H1 (cell line): Measurements from ENCODE around the gene UBE2K. TPM values are rescaled to one million over a fixed set of nuclear protein-coding genes. Genes with fewer than 3 reads are reported as not detected.

Experiments
- CTCF ChIA-PET: fragments of 300-600 bp; sonication (Branson Sonifier 250); formaldehyde crosslinking; loops from one replicate; lab custom pipeline; 2021; ENCODE audit not compliant: partially characterized antibody; lab: Charles Lee
- POLR2A ChIA-PET: fragments of 300-600 bp; sonication (Branson Sonifier 250); formaldehyde crosslinking; loops from one replicate; lab custom pipeline; 2021; ENCODE audit warnings: inconsistent platforms; ENCODE audit not compliant: partially characterized antibody; lab: Charles Lee
- DNase-seq, 2 experiments: peaks; one replicate each; pipeline versions ENCODE4 v3.0.0 to v3.0.0-alpha.2; 2010 to 2022; ENCODE audit warnings: low spot score in 2 of 2, low read depth in 1 of 2, mixed read lengths in 1 of 2
- FAIRE-seq: peaks from 2 replicates; lab custom pipeline; 2011; peaks lifted over from hg19 to GRCh38; lab: Jason Lieb, UNC
- H2AFZ ChIP-seq: 2 replicates; pipeline ENCODE4 v1.8.1; 2012; ENCODE audit warnings: low read length, inconsistent platforms
- H2AK5ac ChIP-seq: 2 replicates; pipeline ENCODE4 v1.6.1; 2013; ENCODE audit warnings: low read depth, low read length
- H2BK120ac ChIP-seq: replicated peaks from 2 replicates; pipeline ENCODE3; 2013; ENCODE audit warnings: low read depth, low read length, inconsistent platforms
- H2BK12ac ChIP-seq: 2 replicates; pipeline ENCODE4 v1.6.1; 2013; ENCODE audit warnings: low read depth, low read length
- H2BK15ac ChIP-seq: 2 replicates; pipeline ENCODE4 v1.6.1; 2013; ENCODE audit warnings: low read length
- H2BK20ac ChIP-seq: 2 replicates; pipeline ENCODE4 v1.6.1; 2013; ENCODE audit warnings: low read length
- H2BK5ac ChIP-seq: 2 replicates; pipeline ENCODE4 v1.6.1; 2013; ENCODE audit warnings: low read depth, low read length
- H3K14ac ChIP-seq: 2 replicates; pipeline ENCODE4 v1.6.1; 2013; ENCODE audit warnings: inconsistent platforms; ENCODE audit not compliant: insufficient read length
- H3K18ac ChIP-seq: 2 replicates; pipeline ENCODE4 v1.6.1; 2013; ENCODE audit warnings: low read length; ENCODE audit errors: extremely low read depth
- H3K23ac ChIP-seq: 2 replicates; pipeline ENCODE4 v1.6.1; 2013; ENCODE audit warnings: inconsistent platforms; ENCODE audit not compliant: insufficient read length
- H3K23me2 ChIP-seq: 2 replicates; pipeline ENCODE4 v1.6.1; 2013; ENCODE audit warnings: low read depth, low read length
- H3K27ac ChIP-seq: 2 replicates; pipeline ENCODE4 v1.6.1; 2011; ENCODE audit warnings: low read depth, low read length, inconsistent platforms
- H3K27me3 ChIP-seq, 4 experiments: replicated peaks in 1 of 4; 1 replicate in 1 of 4; 2 replicates in 3 of 4; pipeline versions ENCODE4 v1.6.1 to v1.8.1; 2011 to 2013; ENCODE audit warnings: low read length in 3 of 4, mild to moderate bottlenecking in 3 of 4, inconsistent platforms in 2 of 4, mixed read lengths in 2 of 4, moderate library complexity in 1 of 4; ENCODE audit not compliant: control insufficient read depth in 3 of 4, insufficient read depth in 3 of 4; ENCODE audit errors: extremely low read depth in 1 of 4
- H3K36me3 ChIP-seq, 4 experiments: 2 replicates each; pipeline versions ENCODE4 v1.6.1 to v1.8.1; 2011 to 2013; ENCODE audit warnings: mild to moderate bottlenecking in 4 of 4, low read length in 3 of 4, moderate library complexity in 2 of 4, control low read depth in 1 of 4, inconsistent platforms in 1 of 4; ENCODE audit not compliant: insufficient read depth in 4 of 4, control insufficient read depth in 2 of 4
- H3K4ac ChIP-seq: replicated peaks from 2 replicates; pipeline ENCODE3; 2013; ENCODE audit warnings: low read length, low read depth, mixed read lengths, inconsistent platforms; ENCODE audit not compliant: insufficient read length
- H3K4me1 ChIP-seq, 4 experiments: replicated peaks in 1 of 4; 1 replicate in 1 of 4; 2 replicates in 3 of 4; pipeline versions ENCODE4 v1.6.1 to v1.8.1; 2011 to 2013; ENCODE audit warnings: low read length in 3 of 4, inconsistent platforms in 2 of 4, mixed read lengths in 1 of 4; ENCODE audit not compliant: insufficient read depth in 4 of 4, control insufficient read depth in 3 of 4
- H3K4me2 ChIP-seq, 2 experiments: 2 replicates each; pipeline versions ENCODE4 v1.6.1 to v1.8.1; 2011 to 2013; ENCODE audit warnings: low read depth in 2 of 2, low read length in 2 of 2, control low read depth in 1 of 2, inconsistent platforms in 1 of 2, mild to moderate bottlenecking in 1 of 2; ENCODE audit not compliant: insufficient read depth in 1 of 2
- H3K4me3 ChIP-seq, 4 experiments: fragments of 200-600, 300-600 bp in 1 of 4; sonication (generic), shearing (Covaris generic), sonication (Bioruptor Twin) in 1 of 4; 2 replicates each; pipeline versions ENCODE4 v1.5.1 to v1.8.1; 2011 to 2016; ENCODE audit warnings: low read length in 4 of 4, low read depth in 3 of 4, control low read depth in 2 of 4, inconsistent platforms in 2 of 4, mild to moderate bottlenecking in 2 of 4, mixed read lengths in 1 of 4, moderate library complexity in 1 of 4; ENCODE audit not compliant: insufficient read depth in 2 of 4; ENCODE audit errors: extremely low read depth in 1 of 4
- H3K56ac ChIP-seq: replicated peaks from 2 replicates; pipeline ENCODE3; 2013; ENCODE audit warnings: low read depth, mild to moderate bottlenecking, mixed read lengths, low read length, inconsistent platforms; ENCODE audit not compliant: insufficient read length
- H3K79me1 ChIP-seq: 2 replicates; pipeline ENCODE4 v1.6.1; 2013; ENCODE audit warnings: low read depth, low read length, control low read depth
- H3K79me2 ChIP-seq, 2 experiments: 2 replicates each; pipeline versions ENCODE4 v1.6.1 to v1.8.1; 2012 to 2013; ENCODE audit warnings: low read length in 2 of 2, mild to moderate bottlenecking in 2 of 2, inconsistent platforms in 1 of 2; ENCODE audit not compliant: insufficient read depth in 2 of 2, control insufficient read depth in 1 of 2
- H3K9ac ChIP-seq, 4 experiments: replicated peaks in 1 of 4; 1 replicate in 1 of 4; 2 replicates in 3 of 4; pipeline versions ENCODE4 v1.6.1 to v1.8.1; 2011 to 2013; ENCODE audit warnings: low read depth in 3 of 4, low read length in 3 of 4, control low read depth in 2 of 4, mild to moderate bottlenecking in 2 of 4, moderate library complexity in 2 of 4, inconsistent platforms in 1 of 4; ENCODE audit errors: extremely low read depth in 1 of 4
- H3K9me3 ChIP-seq, 2 experiments: 2 replicates each; pipeline versions ENCODE4 v1.6.1 to v1.8.1; 2012 to 2013; ENCODE audit warnings: mild to moderate bottlenecking in 2 of 2, moderate library complexity in 2 of 2, control low read depth in 1 of 2, inconsistent platforms in 1 of 2, low read depth in 1 of 2, low read length in 1 of 2, mixed read lengths in 1 of 2; ENCODE audit not compliant: insufficient read depth in 2 of 2
- H4K20me1 ChIP-seq, 2 experiments: replicated peaks in 1 of 2; 2 replicates each; pipeline versions ENCODE3 to v1.8.1; 2011 to 2013; ENCODE audit warnings: inconsistent platforms in 2 of 2, low read length in 2 of 2, mild to moderate bottlenecking in 1 of 2; ENCODE audit not compliant: insufficient read depth in 2 of 2, control insufficient read depth in 1 of 2
- H4K5ac ChIP-seq: 2 replicates; pipeline ENCODE4 v1.6.1; 2013; ENCODE audit warnings: low read length, low read depth, mixed read lengths, inconsistent platforms; ENCODE audit not compliant: insufficient read length
- H4K8ac ChIP-seq: 2 replicates; pipeline ENCODE4 v1.8.0; 2013; ENCODE audit warnings: mild to moderate bottlenecking, moderate library complexity, low read length, inconsistent platforms; ENCODE audit not compliant: insufficient read depth; ENCODE audit errors: extremely low read depth
- H4K91ac ChIP-seq: replicated peaks from 2 replicates; pipeline ENCODE3; 2013; ENCODE audit warnings: low read length, mixed read lengths, inconsistent platforms; ENCODE audit not compliant: insufficient read length
- SAP30 ChIP-seq: fragments of 300-600 bp; sonication (generic); IDR thresholded peaks from 2 replicates; pipeline ENCODE4 v1.7.1; 2012; ENCODE audit warnings: low read length, moderate library complexity, mild to moderate bottlenecking, inconsistent platforms; ENCODE audit not compliant: insufficient read depth, insufficient replicate concordance
- TBP ChIP-seq: IDR thresholded peaks from 2 replicates; pipeline ENCODE4 v1.6.1; 2011; ENCODE audit warnings: low read depth, low read length, improper control_type of control experiment
- WGBS, 2 experiments: shearing (Covaris generic) in 1 of 2; methylation state at CpG; one replicate each; pipeline versions ENCODE4 v1.1.6 to v1.1.7; 2013 to 2015; ENCODE audit warnings: low lambda C conversion rate in 2 of 2, mixed read lengths in 2 of 2, inconsistent platforms in 1 of 2, low coverage in 1 of 2, missing lambda C conversion rate in 1 of 2; ENCODE audit not compliant: insufficient replicate concordance in 2 of 2, insufficient coverage in 1 of 2, insufficient read length in 1 of 2; ENCODE audit errors: extremely low coverage in 1 of 2, missing lambda C conversion rate in 1 of 2; 5-methylcytosine and 5-hydroxymethylcytosine counted together
- polyA plus RNA-seq, 7 experiments: library from polyadenylated mRNA; depleted of rRNA in 3 of 7; stranded (reverse) in 5 of 7; unstranded in 2 of 7; fragments of >200 nt in 5 of 7; fragments of 200-250 nt in 2 of 7; gene quantifications; 1 replicate in 5 of 7; 2 replicates in 1 of 7; 4 replicates in 1 of 7; pipeline versions ENCODE4 v1.2.1 to v1.2.3, GENCODE V29; 2011 to 2013; ENCODE audit warnings: missing spikeins in 2 of 7, mixed read lengths in 2 of 7
- total RNA-seq: library from RNA; stranded (reverse); fragmentation: NEBNext Ultra II Directional; extraction: Animal tissue kit (Norgen Biotek cat#: 25700); gene quantifications from 2 replicates; pipeline ENCODE4 v1.2.1, GENCODE V29; 2021

UBE2K gene
- total and polyA plus RNA-seq, 2 of the 8 experiments (the other 6 are each of a cell fraction or from before 2014, with no cell fraction given): 53.6 to 174 TPM

DNA sequence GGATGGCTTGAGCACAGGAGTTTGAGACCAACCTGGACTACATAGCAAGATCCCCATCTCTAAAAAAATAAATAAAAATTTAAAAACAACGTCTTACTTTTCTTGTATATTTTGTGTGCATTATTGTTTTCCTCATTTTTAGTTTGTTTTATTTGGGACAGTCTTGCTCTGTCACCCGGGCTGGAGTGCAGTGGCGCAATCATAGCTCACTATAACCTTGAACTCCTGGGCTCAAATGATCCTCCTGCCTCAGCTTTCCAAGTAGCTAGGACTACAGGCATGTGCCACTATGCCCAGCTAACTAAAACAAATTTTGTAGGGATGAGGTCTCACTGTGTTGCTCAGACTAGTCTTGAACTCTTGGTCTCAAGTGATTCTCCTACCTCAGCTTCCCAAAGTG lies 49.7 kb upstream of the UBE2K start:
- Histone ChIP-seq H3K36me3 (no peaks in the 10 kb centered on the region), H3K23ac (no peak overlapping the region), H2BK15ac (no peak overlapping the region), H2AFZ (no peak overlapping the region), H3K4ac (no peak overlapping the region), H2BK20ac (no peak overlapping the region), H4K8ac (no peak overlapping the region), H3K56ac (no peak overlapping the region), H2BK12ac (no peak overlapping the region), H2BK120ac (no peak overlapping the region), H2BK5ac (no peak overlapping the region), H3K9me3 (no peaks in the 10 kb centered on the region), H3K4me2 (no peak overlapping the region), H3K14ac (no peak overlapping the region), H3K79me2 (no peaks in the 10 kb centered on the region), H3K27ac (no peak overlapping the region), H4K5ac (no peak overlapping the region), H2AK5ac (no peak overlapping the region), H3K23me2 (no peaks in the 10 kb centered on the region), H4K91ac (no peak overlapping the region), H3K27me3 (no peaks in the 10 kb centered on the region), H3K4me3 (no peak overlapping the region), H4K20me1 (no peaks in the 10 kb centered on the region), H3K79me1 (no peaks in the 10 kb centered on the region), H3K18ac (no peak overlapping the region), H3K9ac (no peak overlapping the region), H3K4me1 (no peaks in the 10 kb centered on the region)
- DNase-seq (no peak), FAIRE-seq (no peak)
- TF ChIP-seq SAP30 (no peak), TBP (no peak)
- ChIA-PET CTCF (interaction anchor here (0.6 to 1.0 kb wide), 3 partner anchors 11 to 193 kb away, joined by 3 to 4 read pairs (median 3); no protein-coding TSS in a partner anchor), POLR2A (interaction anchor here (0.6 to 1.2 kb wide), 3 partner anchors 10 to 49 kb away, joined by 3 to 5 read pairs (median 3); partner anchors contain the start of gene SMIM14)
- 85% methylated on average over 3 of the region's 3 CpGs; no CpG with 5 or more reads in 1 of the 2 experiments for WGBS, 2 experiments
